Kidney glomerular epithelial cell (primary cell): ENCODE data around the gene MSLN.

ENCODE experiments used
- DNase-seq: peaks from one replicate; lab custom pipeline; 2025; lab: John Stamatoyannopoulos, UW

MSLN gene

GRCh38 chr16:776824-777223 lies 16.3 kb downstream of the MSLN start:
- DNase-seq: no peak

GRCh38 chr16:777826-778225 lies 17.3 kb downstream of the MSLN start:
- no peak for DNase-seq

- no peak for DNase-seq
Measured at GRCh38 chr16:778447-778846, 17.9 kb downstream of the MSLN start.

- DNase-seq: no peak
Measured at GRCh38 chr16:778909-779527, 18.5 kb downstream of the MSLN start.

GRCh38 chr16:779561-779960 lies 19.0 kb downstream of the MSLN start:
- DNase-seq: no peak

- DNase-seq: no peak
Measured at GRCh38 chr16:780296-780695, 19.8 kb downstream of the MSLN start.

- no peak for DNase-seq
Measured at GRCh38 chr16:781346-782010, 20.9 kb downstream of the MSLN start.

GRCh38 chr16:782258-782657 lies 21.7 kb downstream of the MSLN start:
- no peak for DNase-seq

- peak; percentile 18 for DNase-seq
Measured at GRCh38 chr16:782766-783403, 22.4 kb downstream of the MSLN start.

GRCh38 chr16:783404-784161 lies 23.0 kb downstream of the MSLN start:
- no peak for DNase-seq

GRCh38 chr16:784431-784830 lies 23.9 kb downstream of the MSLN start:
- no peak for DNase-seq

- peak; percentile 4 for DNase-seq
Measured at GRCh38 chr16:785563-786535, 25.3 kb downstream of the MSLN start.

- DNase-seq: no peak
Measured at GRCh38 chr16:787321-787966, 26.9 kb downstream of the MSLN start.

GRCh38 chr16:787978-788398 lies 27.5 kb downstream of the MSLN start, which contains the start of gene RPUSD1:
Gene RPUSD1 (minus strand): TSS chr16:788381. CDS start chr16:787737, 644 bp downstream.
- no peak for DNase-seq

GRCh38 chr16:788399-789126 lies 28.0 kb downstream of the MSLN start, which contains the start of gene CHTF18:
Gene CHTF18 (plus strand): TSS chr16:788620. CDS start chr16:788685, 65 bp downstream.
- peak; percentile 84 for DNase-seq

- no peak for DNase-seq
Measured at GRCh38 chr16:789191-789850, 28.8 kb downstream of the MSLN start.

- no peak for DNase-seq
Measured at GRCh38 chr16:790086-790485, 29.6 kb downstream of the MSLN start.

GRCh38 chr16:791131-791530 lies 30.6 kb downstream of the MSLN start:
- no peak for DNase-seq

- no peak for DNase-seq
Measured at GRCh38 chr16:792221-792995, 31.9 kb downstream of the MSLN start.
